Measurements from ENCODE around the gene OGT.
"Not testable (repeated sequence)": the region's sequence is repeated elsewhere in the genome, so short reads cannot be mapped to it uniquely, and the experiment has no call there.

The OGT gene

DNA sequence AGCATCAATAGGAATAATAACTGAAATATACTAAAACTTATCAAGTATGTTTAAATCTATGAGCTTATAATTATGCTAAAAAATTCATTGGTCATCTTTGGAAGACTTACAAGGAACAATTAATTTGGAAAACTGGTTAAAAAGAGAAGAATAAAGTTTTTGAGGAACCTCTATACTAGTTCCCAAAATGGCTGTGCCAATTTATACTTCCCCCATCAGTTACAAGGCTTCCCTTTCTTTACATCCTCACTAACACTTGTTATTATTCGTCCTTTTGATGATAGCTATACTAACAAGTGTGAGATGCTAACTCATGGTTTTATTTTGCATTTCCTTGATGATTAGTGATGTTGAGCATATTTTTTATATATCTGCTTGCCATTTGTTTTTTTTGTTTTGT lies 17.1 kb downstream of the OGT start:
- H3K27ac Mint-ChIP-seq = no peak overlapping the region
- no peak overlapping the region for H3K4me3 Mint-ChIP-seq
- no peaks in the 10 kb centered on the region for H3K27me3 Mint-ChIP-seq (ENCODE audit: low read depth)
- no peak for TF ChIP-seq CTCF (IDR thresholded peaks at IDR 0.05; ENCODE audit: unreplicated experiment in 3 of 3)
- peaks cover 50% of the 10 kb centered on the region for H3K36me3 Mint-ChIP-seq (ENCODE audit: low read depth)
- no peaks in the 10 kb centered on the region for H3K4me1 Mint-ChIP-seq
- H3K9me3 Mint-ChIP-seq = no peaks in the 10 kb centered on the region

GRCh38 chrX:71550578-71550977 lies 17.7 kb downstream of the OGT start:
- H3K9me3 Mint-ChIP-seq = no peaks in the 10 kb centered on the region
- H3K36me3 Mint-ChIP-seq (ENCODE audit: low read depth) = peaks cover 56% of the 10 kb centered on the region

GRCh38 chrX:71556036-71556435 lies 23.1 kb downstream of the OGT start:
- Mint-ChIP-seq H3K9me3 (peaks cover 3% of the 10 kb centered on the region), H3K27ac (peak overlapping the region; percentile 73 to 97 (median 93)), H3K4me3 (peak overlapping the region in 2 of 3 experiments; percentile 29 to 38), H3K4me1 (no peaks in the 10 kb centered on the region), H3K36me3 (ENCODE audit: low read depth) (peaks cover 64% of the 10 kb centered on the region), H3K27me3 (ENCODE audit: low read depth) (no peaks in the 10 kb centered on the region)
- TF ChIP-seq CTCF (IDR thresholded peaks at IDR 0.05; ENCODE audit: unreplicated experiment in 3 of 3) = no peak

More at GRCh38 chrX:71550578-71550977, 17.7 kb downstream of the OGT start:
- Mint-ChIP-seq H3K27me3 (ENCODE audit: low read depth) (no peaks in the 10 kb centered on the region), H3K4me1 (no peaks in the 10 kb centered on the region), H3K4me3 (no peak overlapping the region), H3K27ac (no peak overlapping the region)
- no peak for TF ChIP-seq CTCF (IDR thresholded peaks at IDR 0.05; ENCODE audit: unreplicated experiment in 3 of 3)

DNA sequence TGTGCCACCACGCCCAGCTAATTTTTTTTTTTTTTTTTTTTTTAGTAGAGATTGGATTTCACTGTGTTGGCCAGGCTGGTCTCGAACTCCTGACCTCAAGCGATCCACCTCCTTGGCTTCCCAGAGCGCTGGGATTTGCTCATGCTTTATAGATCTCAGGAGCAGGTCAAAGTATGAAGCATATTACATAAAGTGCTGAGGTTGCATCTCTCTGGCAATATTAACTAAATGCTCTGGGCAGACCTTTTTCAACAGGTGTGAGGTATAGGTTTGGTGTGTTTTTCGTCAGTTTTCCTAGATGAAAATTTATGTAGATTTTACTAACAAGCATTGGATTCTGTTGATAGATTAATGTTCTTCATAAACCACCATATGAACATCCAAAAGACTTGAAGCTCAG lies 26.0 kb downstream of the OGT start:
- H3K27ac Mint-ChIP-seq = no peak overlapping the region
- no peaks in the 10 kb centered on the region for H3K27me3 Mint-ChIP-seq (ENCODE audit: low read depth)
- H3K4me3 Mint-ChIP-seq = no peak overlapping the region
- H3K9me3 Mint-ChIP-seq = peaks cover 3% of the 10 kb centered on the region
- TF ChIP-seq CTCF (IDR thresholded peaks at IDR 0.05; ENCODE audit: unreplicated experiment in 3 of 3) = no peak
- H3K36me3 Mint-ChIP-seq (ENCODE audit: low read depth) = peaks cover 70% of the 10 kb centered on the region
- H3K4me1 Mint-ChIP-seq = no peaks in the 10 kb centered on the region

GRCh38 chrX:71559773-71560172 lies 26.9 kb downstream of the OGT start:
- not testable (repeated sequence) for H3K4me1 Mint-ChIP-seq; H3K27ac Mint-ChIP-seq; H3K4me3 Mint-ChIP-seq; H3K9me3 Mint-ChIP-seq; H3K27me3 Mint-ChIP-seq (ENCODE audit: low read depth)
- peaks cover 72% of the 10 kb centered on the region for H3K36me3 Mint-ChIP-seq (ENCODE audit: low read depth)

DNA sequence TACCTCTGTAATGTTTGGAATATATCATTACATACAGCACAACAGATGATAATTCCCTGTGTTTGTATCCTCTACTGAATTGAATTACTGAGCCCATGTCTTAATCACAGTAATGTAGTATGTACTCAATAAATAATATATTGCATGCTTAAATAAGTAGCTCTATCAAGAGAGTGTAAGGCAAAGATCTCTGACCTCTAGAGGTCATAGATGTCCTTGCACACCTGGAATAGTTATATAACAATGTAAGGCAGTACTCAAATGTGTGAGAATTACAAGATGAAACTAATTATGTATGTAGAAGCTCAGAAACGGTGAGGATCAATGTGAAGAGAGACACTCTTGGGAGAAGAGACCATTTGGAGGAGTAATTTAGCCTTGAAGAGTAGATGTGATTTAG lies 31.0 kb downstream of the OGT start:
- no peak overlapping the region for H3K4me3 Mint-ChIP-seq
- H3K27me3 Mint-ChIP-seq (ENCODE audit: low read depth) = no peaks in the 10 kb centered on the region
- H3K9me3 Mint-ChIP-seq = no peaks in the 10 kb centered on the region
- H3K4me1 Mint-ChIP-seq = no peaks in the 10 kb centered on the region
- no peak for TF ChIP-seq CTCF (IDR thresholded peaks at IDR 0.05; ENCODE audit: unreplicated experiment in 3 of 3)
- no peak overlapping the region for H3K27ac Mint-ChIP-seq
- peaks cover 71% of the 10 kb centered on the region for H3K36me3 Mint-ChIP-seq (ENCODE audit: low read depth)

All from nephron (organoid).